ENCODE results near the gene SLC11A1.

SLC11A1 gene

DNA sequence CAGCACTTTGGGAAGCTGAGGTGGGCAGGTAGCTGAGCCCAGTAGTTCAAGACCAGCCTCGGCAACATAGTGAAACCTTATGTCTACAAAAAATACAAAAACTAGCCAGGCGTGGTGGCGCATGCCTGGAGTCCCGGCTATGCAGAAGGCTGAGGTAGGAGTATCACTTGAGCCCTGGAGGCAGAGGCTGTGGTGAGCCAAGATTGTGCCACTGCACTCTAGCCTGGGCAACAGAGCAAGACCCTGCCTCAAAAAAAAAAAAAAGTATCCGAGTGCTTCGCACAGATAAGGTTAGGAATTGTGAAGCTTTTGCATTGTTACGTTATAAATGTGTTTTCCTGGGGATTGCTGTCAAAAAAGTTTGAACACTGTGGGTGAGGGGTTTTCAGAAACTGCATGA is 21.7 kb downstream of the SLC11A1 start:
- no peak overlapping the region for H3K4me3 ChIP-seq (ENCODE audit: low read depth, low read length)

DNA sequence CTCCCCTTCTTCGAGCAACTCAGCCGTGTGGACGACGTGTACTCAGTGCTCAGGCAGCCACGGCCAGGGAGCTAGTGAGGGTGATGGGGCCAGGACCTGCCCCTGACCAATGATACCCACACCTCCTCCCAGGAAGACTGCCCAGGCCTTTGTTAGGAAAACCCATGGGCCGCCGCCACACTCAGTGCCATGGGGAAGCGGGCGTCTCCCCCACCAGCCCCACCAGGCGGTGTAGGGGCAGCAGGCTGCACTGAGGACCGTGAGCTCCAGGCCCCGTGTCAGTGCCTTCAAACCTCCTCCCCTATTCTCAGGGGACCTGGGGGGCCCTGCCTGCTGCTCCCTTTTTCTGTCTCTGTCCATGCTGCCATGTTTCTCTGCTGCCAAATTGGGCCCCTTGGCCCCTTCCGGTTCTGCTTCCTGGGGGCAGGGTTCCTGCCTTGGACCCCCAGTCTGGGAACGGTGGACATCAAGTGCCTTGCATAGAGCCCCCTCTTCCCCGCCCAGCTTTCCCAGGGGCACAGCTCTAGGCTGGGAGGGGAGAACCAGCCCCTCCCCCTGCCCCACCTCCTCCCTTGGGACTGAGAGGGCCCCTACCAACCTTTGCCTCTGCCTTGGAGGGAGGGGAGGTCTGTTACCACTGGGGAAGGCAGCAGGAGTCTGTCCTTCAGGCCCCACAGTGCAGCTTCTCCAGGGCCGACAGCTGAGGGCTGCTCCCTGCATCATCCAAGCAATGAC is 22.4 kb downstream of the SLC11A1 start:
- no peak overlapping the region for H3K4me3 ChIP-seq (ENCODE audit: low read depth, low read length)

DNA sequence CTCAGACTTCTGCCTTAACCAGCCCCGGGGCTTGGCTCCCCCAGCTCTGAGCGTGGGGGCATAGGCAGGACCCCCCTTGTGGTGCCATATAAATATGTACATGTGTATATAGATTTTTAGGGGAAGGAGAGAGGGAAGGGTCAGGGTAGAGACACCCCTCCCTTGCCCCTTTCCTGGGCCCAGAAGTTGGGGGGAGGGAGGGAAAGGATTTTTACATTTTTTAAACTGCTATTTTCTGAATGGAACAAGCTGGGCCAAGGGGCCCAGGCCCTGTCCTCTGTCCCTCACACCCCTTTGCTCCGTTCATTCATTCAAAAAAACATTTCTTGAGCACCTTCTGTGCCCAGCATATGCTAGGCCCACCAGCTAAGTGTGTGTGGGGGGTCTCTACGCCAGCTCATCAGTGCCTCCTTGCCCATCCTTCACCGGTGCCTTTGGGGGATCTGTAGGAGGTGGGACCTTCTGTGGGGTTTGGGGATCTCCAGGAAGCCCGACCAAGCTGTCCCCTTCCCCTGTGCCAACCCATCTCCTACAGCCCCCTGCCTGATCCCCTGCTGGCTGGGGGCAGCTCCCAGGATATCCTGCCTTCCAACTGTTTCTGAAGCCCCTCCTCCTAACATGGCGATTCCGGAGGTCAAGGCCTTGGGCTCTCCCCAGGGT is 23.1 kb downstream of the SLC11A1 start:
- peak overlapping the region; percentile 38 for H3K4me3 ChIP-seq (ENCODE audit: low read depth, low read length)

DNA sequence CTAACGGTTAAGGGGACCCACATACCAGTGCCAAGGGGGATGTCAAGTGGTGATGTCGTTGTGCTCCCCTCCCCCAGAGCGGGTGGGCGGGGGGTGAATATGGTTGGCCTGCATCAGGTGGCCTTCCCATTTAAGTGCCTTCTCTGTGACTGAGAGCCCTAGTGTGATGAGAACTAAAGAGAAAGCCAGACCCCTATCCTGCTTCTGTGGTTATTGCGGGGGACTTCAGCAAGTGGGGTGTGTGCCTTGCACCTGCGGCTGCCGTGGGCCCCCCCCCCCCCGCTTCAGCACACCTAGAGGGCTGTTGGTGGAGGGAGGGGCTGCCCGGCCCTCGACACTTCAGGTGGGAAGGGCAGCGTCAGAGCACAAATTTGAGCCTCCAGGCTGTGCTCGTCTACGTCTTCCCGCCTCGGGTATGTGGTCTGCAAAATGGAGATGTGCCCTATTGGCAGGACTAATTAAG is 23.7 kb downstream of the SLC11A1 start:
- peak overlapping the region; percentile 38 for H3K4me3 ChIP-seq (ENCODE audit: low read depth, low read length)

DNA sequence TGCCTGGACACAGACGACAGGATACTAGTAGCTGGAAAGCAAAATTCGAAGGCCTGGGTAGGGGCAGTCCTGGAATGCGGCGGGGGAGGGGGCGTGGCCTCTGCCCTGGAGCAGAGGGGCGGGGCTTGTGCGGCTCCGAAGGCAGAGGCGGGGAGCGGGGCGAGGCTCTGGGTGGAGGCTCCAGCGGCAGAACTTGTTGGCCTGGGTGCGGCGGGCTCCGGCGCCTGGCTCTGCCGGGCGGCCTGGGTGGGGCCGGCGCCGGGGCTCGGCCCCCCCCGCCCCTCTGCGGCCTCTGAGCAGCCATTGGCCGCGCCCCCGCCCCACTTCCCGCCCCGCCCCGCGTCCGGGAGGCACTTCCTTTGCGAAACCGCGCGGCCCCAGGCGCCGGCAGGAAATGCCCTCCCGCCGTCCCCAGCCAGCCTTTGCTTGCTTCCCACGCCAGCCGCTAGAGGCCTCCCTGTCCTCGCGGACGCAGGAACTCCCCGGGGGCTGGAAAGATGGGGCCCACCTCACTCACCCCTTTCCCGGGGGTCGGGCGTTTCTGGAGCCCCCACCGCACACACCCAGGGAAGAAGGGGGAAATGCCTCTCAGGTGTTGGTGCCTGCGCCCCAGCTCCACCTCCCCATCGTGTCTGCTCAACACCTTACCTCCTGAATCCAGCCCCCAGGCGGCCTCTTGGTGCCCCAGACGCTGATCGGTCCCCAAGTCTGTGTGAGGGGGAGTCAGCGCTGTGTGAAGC is 24.3 kb downstream of the SLC11A1 start:
- peak overlapping the region; percentile 39 for H3K4me3 ChIP-seq (ENCODE audit: low read depth, low read length)

DNA sequence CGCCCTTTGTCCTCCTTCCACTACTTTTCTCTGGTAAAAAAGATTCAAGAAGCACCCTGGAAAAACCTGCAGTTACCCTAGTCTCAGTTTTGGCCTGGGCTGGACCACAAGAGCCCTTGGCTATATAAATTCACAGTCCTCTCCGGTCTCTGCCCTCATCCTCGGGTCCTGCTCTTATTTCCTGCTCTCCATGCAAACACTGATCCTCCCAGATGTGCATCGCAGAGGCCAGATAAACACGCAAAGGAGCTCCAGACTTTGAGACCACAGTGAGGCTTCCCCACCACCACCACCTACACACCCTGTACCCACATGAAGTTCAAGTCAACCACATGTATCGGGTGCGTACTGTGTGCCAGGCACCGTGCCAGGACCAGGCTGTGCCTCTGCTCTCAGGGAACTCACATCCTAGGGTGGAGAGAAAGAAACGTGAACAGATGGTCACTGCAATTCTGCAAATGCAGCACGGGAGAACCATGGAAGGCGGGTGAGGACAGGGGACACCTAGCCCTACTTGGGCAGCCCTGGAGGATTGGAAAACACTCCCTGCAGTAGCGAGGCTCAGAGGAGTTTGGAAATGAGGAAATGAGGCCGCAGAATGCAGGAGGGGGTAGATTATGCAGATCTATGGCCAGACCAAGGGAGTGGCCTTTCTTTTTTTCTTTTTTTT is 25.0 kb downstream of the SLC11A1 start:
- H3K4me3 ChIP-seq (ENCODE audit: low read depth, low read length), result peak overlapping the region; percentile 39

DNA sequence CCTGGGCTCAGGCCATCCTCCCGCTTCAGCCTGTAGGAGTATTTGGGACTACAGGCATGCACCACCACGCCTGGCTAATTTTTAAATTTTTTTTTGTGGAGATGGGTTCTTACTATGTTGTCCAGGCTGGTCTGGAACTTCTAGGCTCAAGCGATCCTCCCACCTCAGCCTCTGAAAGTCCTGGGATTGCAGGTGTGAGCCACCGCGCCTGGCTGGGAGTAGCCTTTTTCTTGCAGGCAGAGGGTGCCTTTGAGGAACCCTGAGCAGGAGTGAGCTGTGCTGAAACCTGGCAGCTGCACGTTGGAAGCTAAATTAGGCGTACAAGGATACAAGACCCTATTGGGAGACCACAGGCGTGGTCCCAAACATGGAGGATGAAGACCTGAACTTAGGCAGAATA is 25.6 kb downstream of the SLC11A1 start:
- no peak overlapping the region for H3K4me3 ChIP-seq (ENCODE audit: low read depth, low read length)

DNA sequence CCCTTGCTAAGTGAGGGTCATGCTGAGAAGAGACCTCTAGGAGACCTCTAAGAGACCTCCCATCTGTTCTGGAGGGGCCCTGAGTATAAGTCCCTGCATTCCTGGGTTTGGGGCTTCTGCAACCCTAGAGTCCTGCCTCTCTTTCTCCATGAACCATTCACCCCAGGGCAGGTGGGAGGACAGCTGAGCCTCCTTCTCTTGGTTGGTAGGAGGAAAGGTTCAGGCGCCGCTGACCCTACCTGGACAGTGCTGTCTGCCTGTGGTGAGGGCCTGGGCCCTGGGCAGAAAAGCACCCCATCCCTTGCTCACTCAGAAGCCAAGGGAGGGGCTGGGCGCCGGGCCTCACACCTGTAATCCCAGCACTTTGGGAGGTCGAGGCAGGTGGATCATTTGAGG is 36.2 kb downstream of the SLC11A1 start:
- H3K4me3 ChIP-seq (ENCODE audit: low read depth, low read length), result no peak overlapping the region

DNA sequence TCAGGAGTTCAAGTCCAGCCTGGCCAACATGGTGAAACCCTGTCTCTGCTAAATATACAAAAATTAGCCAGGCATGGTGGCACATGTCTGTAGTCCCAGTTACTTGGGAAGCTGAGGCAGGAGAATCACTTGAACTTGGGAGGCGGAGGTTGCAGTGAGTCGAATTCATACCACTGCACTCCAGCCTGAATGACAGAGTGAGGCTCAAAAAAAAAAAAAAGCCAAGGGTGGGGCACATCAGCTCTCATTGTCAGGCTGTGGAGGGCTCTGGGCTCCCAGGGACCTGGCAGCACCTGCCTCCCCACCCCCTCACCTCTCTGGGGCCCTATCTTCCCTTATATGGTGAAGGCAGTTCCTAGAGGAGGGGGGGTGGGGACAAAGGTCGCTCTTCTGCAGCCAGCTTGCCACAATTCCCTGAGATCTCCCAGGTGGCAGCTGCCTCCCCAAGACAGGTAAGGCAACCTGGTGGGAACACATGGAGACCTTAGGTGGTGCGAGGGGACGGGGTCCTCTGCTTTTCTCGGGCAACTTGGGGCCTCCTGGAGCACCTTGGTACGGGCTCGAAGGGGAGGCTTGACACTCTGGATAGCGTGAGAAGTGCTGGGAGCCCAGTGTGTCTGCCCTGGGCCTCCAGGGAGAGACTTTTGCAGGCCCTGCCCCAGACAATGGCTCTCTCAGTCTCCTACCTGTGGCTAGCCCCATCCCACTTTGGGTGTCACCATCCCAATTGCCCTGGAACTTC is 36.8 kb downstream of the SLC11A1 start, which contains the start of gene VIL1:
Gene VIL1 (plus strand): TSS at position 407 of the 742 bp plus-strand sequence. CDS start 4,656 bp downstream, outside the sequence.
- no peak within 1 kb of the TSS for H3K4me3 ChIP-seq (ENCODE audit: low read depth, low read length)

DNA sequence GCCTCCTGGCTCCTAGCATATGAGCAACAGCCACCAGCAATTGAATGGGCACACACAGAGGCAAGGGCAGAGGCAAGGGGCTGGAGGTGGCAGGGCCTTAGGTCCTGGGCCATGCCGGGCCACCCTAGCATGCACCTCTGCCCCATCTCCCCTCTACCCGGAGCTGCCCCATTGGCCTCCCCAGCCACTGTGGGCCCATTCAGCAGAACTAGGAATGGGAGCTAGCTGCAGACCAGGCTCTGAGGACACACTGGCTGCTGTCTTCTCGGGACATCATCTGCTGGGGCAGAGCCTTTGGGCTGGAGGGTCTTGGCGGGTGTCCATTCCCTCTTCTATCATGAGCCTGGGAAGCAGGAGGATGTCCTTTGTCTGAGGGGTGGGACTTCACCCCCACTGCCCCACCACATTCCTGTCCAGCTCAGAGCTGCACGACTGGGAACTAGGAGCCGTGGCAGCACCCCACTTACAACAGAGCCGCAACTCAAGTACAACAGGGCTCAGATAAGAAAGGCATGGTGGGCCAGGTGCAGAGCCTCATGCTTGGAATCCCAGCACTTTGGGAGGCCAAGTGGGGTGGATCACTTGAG is 37.6 kb downstream of the SLC11A1 start:
- H3K4me3 ChIP-seq (ENCODE audit: low read depth, low read length), result no peak overlapping the region

DNA sequence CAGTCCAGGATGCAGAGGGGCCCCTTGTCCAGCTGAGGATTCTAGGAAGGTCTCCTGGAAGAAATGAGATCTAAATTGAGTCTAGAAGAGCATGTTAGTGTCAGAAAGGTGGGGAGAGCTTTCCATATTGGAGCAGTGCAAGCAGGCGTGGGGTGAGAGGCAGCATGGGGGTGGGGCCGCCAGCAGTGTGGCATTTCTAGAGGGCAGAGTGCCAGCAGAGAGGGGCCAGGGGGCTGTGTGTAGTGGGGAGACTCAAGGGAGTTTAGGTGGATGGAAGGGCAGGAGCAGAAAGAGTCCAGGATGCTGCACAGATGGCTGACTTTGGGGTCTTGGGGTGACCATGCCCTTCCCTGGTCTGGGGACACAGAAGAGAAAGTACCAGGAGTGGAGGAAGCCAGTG is 39.0 kb downstream of the SLC11A1 start:
- no peak overlapping the region for H3K4me3 ChIP-seq (ENCODE audit: low read depth, low read length)

DNA sequence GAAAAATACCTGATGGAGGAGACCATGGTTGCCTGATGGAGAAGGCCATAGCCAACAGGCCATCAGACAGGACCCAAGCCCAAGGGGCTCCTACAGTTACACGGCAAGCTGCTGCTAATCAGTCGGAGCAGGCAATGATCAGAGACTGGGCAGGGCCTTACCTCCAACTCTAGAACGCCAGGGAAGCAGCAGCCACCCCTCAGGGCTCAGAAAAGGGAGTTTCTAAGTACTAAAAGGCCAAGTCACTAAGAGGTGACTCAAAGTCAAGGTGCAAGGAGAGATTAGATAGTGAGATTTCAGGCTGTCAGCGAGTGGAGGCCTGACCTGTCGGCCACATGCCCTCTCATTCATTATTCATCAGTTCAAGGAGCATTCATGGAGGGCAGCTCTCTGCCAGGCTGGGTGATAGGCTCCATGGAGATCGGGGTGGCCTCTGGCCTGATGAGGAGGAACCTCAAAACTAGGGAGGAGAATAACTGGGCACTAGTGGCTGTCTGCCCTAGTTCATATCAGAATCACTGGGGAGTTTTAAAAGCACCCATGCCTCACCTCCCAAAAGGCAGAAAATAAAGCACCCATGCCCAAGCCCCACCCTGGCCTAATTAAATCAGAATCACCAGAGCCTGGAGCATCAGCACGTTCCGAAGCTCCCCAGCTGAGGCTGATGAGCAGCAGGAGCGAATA is 40.5 kb downstream of the SLC11A1 start:
- H3K4me3 ChIP-seq (ENCODE audit: low read depth, low read length), result no peak overlapping the region

DNA sequence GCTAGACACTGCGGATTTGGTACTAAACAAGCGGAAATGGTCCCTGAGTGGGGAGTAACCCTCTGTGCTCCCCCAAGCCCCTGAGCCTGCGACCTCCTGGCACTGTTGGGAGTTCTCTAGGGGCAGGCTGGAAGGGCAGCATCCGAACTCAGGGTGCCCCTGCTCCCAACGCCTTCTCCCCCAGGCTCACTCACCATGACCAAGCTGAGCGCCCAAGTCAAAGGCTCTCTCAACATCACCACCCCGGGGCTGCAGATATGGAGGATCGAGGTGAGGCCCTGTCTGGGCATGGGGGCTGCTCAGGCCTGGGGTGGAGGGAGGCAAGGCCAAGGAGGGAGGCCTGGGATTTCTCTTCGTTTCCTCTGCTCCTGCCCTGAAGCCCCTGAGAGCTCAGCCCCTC is 41.5 kb downstream of the SLC11A1 start:
- H3K4me3 ChIP-seq (ENCODE audit: low read depth, low read length), result no peak overlapping the region

DNA sequence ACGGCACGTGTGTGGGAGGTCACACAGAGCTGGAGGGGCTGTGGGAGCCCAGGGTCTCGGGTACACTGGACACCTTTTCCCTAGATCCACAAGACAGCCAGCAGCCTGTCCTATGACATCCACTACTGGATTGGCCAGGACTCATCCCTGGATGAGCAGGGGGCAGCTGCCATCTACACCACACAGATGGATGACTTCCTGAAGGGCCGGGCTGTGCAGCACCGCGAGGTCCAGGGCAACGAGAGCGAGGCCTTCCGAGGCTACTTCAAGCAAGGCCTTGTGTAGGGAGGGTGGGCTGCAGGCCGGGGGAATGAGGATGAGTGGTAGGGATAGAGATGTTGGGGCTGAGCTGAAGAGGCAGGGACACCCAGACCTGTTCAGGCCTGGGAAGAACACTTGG is 43.5 kb downstream of the SLC11A1 start:
- no peak overlapping the region for H3K4me3 ChIP-seq (ENCODE audit: low read depth, low read length)

DNA sequence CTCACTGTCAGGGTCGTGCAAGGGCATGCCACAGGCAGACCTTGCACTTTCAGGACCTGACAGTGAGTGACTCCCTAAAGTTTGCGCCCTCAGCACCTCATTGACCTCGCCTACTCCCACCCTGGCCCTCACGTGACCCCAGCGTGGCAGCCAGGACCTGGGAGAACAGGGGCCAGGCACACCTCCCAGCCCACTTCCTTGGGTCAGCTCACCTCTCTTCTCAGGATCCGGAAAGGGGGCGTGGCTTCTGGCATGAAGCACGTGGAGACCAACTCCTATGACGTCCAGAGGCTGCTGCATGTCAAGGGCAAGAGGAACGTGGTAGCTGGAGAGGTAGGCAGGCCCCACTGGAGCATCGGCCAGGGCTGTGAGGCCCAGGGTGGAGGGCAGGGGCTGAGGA is 45.7 kb downstream of the SLC11A1 start:
- no peak overlapping the region for H3K4me3 ChIP-seq (ENCODE audit: low read depth, low read length)

DNA sequence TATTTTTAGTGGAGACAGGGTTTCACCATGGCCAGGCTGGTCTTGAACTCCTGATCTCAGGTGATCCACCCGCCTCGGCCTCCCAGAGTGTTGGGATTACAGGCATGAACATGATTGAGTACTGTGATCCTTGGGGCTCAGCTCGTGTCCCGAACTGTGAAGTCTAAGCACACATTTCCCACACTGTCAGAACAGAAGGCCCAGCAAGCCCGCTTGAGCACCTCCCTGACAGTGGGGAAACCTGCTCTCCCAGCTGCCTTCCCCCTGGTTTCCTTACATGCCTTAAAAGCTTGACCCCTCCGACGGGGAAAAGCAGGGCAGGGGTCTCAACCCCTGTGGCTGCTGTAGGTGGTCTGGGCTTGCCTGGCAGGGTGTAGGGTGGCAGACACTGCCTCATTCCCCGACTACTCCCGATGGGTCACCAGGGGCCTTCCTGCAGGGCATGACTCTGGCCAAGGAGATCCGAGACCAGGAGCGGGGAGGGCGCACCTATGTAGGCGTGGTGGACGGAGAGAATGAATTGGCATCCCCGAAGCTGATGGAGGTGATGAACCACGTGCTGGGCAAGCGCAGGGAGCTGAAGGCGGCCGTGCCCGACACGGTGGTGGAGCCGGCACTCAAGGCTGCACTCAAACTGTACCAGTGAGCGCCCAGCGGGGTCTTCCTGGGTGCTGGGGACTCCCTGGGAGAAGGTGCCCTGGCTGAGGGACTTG is 46.9 kb downstream of the SLC11A1 start:
- H3K4me3 ChIP-seq (ENCODE audit: low read depth, low read length), result no peak overlapping the region

DNA sequence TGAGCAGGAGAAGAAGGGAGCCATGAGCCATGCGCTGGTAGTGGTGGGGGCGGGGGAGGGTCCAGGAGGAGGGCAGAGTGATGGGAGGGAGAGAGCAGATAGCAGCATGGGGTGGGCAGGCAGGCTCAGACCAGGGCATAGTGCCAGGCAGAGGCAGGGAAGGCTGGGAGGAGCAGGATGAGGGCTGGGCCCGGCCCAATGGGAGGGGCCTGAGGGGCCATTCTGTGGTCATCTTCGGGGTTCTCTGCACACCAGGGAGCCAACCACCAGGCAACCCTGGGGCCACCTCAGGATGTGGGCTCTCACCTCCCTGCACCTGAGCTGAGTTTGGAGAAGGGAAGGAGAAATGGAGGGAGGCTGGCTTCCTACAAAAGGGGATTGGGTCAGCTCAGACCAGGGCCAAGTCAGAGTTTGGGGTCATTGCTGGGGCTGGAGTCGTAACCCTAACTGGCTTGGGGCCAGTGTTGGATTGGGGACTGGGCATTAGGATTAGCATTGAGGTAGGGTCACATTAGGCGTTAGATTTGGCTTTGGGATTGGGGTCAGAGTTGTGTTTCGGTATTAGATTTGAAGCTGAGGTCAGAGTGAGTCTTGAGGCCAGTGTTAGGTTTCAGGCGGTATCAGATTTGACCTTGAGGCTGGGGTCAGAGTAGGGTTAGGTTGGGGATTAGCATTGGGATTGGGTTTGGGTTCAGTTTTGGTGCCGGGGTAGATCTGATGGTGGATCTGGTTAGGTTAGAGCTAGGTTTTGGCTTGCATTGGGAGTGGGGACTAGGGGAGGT is 48.0 kb downstream of the SLC11A1 start:
- H3K4me3 ChIP-seq (ENCODE audit: low read depth, low read length), result no peak overlapping the region

DNA sequence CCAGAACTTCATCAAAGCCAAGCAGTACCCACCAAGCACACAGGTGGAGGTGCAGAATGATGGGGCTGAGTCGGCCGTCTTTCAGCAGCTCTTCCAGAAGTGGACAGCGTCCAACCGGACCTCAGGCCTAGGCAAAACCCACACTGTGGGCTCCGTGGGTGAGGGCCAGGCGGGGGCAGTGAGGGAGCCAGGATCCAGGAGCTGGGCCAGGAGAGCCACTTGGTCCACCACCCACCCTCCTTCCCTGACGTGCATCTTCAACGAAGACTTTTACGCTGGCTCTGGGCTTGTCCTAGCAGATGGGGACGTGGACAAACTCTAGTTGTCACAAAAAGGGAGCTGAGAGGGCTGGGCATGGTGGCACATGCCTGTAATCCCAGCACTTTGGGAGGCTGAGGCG is 48.6 kb downstream of the SLC11A1 start:
- H3K4me3 ChIP-seq (ENCODE audit: low read depth, low read length), result no peak overlapping the region

All from iPS-11a (cell line).